Measurements from ENCODE around the gene RSPO1. TPM values are rescaled to one million over a fixed set of nuclear protein-coding genes. Genes with fewer than 3 reads are reported as not detected.

Gene RSPO1
- total RNA-seq, 2 experiments from 2014 or later: not detected

DNA sequence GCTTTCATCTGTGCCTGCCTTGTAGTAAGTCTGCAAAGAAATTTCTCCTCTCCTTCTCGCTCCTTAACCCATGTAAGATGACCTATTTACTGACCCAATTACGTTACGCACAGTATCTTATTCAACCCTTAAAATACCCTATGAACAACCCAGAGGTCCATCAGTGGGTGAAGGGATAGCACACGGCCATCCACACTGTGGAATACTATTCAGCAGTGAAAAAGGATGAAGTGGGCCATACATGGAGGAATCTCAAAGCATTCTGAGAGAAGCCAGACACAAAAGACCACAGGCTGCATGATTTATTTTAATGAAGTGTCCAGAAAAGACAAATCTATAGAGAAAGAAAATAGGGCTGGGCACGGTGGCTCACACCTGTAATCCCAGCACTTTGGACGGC lies 23.8 kb upstream of the RSPO1 start:
- CTCF ChIA-PET: no interaction called here
- POLR2A ChIA-PET: no interaction called here

DNA sequence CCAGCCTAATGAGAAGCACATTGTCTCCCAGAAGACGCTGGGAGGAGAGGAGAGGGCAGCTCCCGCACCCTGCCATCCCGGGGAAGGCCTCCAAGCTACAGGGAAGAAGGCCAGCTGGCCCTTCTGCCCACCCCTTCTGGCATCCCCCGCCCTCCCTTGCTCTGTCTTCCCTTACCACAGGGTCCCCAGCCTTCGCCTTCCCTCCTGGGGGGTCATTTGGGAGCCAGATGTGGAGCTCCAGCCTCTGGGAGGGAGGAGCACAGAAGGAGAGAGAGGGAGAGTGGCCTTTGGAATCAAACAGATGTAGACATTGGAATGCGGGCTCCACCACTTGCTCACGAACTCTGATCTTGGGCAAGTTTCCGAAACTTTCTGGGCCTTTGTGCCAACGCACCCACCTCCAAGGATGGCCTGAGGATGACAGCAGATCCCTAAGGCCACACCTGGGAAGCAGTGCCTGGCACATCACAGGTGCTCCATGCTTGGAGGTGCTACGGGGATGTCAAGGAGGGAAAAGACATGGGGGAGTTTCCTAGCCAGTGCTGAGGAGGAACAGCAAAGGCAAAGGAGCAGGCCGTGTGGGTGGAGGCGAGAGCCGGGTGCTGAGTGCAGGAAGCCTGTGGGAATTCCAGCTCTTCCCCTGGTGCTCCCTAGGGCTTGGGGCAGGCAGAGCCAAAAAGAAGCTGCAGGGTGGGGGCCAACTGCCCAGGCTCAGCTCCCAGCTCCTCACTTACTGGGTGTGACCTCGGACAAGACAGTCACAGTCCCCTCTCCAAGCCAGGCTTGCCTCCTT lies 23.1 kb upstream of the RSPO1 start:
- ChIA-PET CTCF (no interaction called here), POLR2A (no interaction called here)

DNA sequence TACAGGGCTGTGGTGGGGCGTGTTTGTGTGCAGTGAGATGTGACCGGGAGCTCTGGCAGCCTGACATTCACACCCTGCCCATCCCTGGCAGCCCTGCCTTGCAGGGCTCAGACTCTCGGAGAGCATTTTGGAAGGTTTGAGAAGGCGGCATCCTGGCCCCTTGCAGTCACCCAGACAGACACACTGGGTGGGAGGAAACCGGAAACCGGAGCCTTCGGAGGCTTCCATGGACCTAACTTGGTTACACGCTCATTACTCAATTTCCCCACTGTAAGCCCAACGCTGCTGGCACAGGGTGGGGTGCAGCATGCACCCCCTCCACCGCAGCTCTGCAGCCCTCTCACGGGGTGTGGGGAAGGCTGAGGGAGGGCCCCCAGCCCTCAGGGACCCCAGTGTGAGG lies 22.2 kb upstream of the RSPO1 start:
- POLR2A ChIA-PET: no interaction called here
- CTCF ChIA-PET: no interaction called here

DNA sequence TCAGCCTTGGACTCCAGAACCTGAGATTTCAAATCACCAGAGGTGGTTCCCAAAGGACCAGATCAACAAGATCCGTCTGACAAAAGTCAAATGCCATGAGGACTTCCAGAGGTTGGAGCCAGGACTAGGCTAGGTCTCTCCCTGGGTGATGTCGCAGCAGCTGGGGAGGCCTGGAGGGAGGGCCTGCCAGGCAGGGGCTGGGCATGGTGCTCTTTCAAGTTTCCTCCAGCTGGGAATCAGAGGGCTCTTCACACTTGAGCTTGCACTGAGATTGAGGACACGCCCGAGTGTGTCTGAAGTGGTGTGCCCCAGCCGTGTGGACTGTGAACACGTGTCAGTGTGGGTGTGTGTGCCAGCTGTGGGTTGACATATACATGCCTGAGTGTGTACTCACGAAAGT lies 21.3 kb upstream of the RSPO1 start:
- POLR2A ChIA-PET: no interaction called here
- CTCF ChIA-PET: no interaction called here

DNA sequence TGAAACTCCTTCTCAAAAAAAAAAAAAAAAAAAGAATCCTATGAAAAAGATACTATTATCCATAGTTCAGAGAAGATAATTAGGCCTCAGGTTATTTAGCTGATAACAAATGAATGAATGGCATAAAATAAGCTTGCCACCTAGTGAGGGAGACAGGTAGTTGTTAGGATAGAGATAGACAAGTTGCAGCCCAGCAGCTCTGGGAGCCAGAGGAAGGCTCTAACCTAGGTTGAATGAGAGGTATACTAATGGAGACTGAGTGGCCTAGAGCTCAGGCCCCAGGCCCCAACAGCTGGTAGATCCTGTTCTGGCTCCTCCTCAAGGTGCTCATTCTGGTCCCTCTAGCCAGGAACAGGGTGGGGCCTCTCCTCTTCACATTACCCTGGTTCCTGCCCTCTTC lies 20.6 kb upstream of the RSPO1 start:
- CTCF ChIA-PET: interaction anchor here (0.7 kb wide), 1 partner anchor 188 kb away, joined by 3 read pairs; no protein-coding TSS in a partner anchor

DNA sequence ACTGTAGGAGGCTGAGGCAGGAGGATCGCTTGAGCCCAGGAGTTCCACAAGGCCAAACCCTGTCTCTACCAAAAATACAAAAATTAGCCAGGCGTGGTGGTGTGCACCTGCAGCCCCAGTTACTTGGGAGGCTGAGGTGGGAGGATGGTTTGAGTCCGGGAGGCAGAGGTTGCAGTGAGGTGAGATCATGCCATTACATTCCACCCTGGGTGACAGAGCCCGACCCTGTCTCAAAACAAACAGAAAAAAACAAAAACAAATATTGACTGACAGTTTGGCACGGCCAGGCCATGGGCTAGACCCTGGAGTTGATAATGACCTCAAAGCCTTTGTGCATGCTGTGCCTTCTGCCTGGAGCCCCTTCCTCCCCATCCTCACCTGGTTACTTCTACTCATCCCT lies 19.2 kb upstream of the RSPO1 start:
- POLR2A ChIA-PET: interaction anchor here (0.7 kb wide), 1 partner anchor 29 kb away, joined by 3 read pairs; no protein-coding TSS in a partner anchor
- CTCF ChIA-PET: no interaction called here

More for the DNA sequence above, 20.6 kb upstream of the RSPO1 start:
- POLR2A ChIA-PET: no interaction called here

DNA sequence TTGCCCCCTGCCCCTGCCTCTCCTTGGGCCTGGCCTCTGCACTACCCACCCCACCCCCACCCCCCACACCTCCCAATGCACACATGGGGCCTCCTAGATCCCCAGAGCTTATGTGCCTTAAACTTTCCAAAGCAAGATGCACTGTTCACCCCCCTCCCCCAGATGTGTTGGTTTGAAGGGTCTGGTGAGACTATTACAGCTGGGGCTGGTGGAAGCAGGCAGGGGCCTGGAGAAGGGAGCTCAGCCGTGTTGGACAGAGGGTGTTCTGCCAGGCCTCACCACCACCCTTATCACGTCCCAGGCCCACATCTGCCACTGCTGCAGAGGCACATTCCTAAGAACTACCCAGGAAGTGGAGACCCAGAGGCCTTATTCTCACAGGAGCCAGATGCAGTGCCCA lies 18.3 kb upstream of the RSPO1 start:
- POLR2A ChIA-PET: no interaction called here
- CTCF ChIA-PET: no interaction called here

DNA sequence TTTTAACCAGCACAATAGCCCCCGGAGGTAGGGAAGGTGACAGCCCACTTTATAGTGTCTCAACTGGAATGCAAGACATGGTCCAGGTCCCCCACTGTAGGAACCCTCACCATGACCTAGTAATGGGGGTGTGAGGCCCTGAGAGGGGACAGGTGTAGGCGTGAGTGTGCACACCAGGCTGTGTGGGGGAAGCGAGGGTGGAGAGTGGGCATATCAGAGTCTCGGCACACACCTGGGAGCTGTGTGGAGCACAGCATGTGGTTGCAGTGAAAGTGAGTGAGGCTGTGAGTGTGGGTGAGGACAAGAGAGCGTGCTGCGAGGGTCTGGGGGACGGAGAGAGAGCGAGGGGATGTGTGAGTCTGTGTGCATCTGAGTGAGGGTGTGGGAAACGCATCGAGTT lies 17.1 kb upstream of the RSPO1 start:
- ChIA-PET POLR2A (no interaction called here), CTCF (no interaction called here)

DNA sequence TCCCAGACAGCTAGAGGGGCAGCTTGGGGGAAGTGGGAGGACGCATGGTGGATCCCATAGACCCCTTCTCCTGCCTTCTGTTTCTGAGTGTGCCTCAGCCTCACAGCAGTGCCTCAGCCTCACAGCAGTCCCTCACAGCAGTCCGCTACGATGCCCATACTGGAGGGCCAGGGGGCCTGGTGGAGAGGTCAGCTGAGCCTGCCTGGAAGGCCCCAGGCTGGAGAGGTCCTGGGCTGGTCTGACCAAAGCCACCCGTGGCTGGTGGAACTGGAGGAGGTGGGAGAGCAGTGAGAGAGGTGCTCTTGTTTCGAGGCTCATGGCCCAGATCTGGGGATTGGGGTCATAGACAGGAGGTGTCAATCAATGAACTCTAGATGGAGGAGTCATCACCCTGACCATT lies 16.0 kb upstream of the RSPO1 start:
- CTCF ChIA-PET: no interaction called here
- POLR2A ChIA-PET: no interaction called here

DNA sequence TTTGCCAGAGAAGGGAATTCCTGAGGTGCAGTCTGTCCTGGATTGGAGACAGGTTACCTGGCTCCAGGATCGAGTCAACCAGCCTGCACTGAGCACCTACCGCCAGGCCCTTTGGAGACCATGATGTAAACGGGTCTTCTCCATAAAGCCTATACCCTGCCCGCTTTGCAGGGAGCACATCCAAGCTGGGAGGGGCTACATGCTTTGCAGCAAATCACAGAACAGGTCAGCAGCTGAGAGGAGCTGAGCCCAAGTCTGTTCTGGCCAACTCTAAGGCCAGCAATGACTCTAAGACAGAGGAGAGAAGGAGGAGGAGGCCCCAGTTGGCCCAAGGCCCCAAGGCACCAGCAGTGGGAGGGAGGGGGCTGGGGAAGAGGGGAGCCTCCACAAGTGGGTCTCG lies 15.5 kb upstream of the RSPO1 start:
- POLR2A ChIA-PET: no interaction called here
- CTCF ChIA-PET: interaction anchor here (0.9 kb wide), 1 partner anchor 191 kb away, joined by 3 read pairs; no protein-coding TSS in a partner anchor

DNA sequence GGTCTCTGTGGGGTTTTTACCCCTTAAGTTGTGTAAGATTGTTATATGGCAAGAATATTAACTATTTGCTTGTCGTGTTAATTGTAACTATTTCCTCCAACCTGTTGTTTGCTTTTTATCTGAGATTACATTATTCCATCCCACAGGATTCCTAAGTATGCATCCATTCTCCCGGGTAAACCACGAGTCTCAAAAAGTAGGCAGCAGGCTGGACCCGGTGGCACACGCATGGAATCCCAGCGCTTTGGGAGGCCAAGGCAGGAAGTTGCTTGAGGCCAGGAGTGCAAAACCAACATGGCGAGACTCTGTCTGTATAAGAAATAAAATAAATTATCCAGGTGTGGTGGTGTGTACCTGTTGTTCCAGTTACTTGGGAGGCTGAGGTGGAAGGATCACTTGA lies 12.6 kb upstream of the RSPO1 start:
- ChIA-PET POLR2A (no interaction called here), CTCF (no interaction called here)

DNA sequence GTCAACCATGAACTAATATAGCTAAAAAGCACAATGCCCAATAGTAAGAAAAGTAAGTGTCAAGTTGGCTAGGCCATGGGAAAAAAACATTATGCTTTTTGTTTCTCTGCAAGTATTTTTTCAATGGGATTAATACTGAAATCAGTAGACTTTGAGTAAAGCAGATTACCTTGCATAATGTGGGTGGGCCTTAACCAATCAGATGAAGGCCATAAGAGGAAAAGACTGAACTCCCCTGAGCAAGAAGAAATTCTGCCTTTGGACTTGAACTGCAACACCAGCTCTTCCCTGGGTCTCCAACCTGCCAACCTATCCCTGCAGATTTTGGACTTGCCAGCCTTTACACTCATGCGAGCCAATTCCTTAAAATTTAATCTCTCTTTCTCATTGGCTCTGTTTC lies 6.4 kb upstream of the RSPO1 start:
- CTCF ChIA-PET: no interaction called here
- POLR2A ChIA-PET: no interaction called here

DNA sequence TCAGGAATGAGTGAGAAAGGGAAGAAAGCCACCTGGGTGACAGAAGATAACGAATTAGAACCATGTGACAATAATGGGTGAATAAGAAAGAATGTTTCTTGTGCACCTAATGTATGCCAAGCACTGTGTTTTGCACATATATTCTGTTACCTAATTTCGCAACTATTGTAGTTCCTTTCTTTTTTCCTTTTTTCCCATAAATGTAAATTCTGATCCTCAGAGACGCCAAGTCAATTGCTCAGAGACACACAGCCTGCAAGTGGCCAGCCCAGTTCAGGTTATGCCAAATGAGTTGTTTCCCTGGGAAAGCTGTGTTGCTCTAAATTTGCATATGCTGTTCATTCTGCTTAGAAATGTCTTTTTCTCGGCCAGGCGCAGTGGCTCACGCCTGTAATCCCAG lies 1.7 kb upstream of the RSPO1 start:
- CTCF ChIA-PET: no interaction called here
- POLR2A ChIA-PET: no interaction called here

DNA sequence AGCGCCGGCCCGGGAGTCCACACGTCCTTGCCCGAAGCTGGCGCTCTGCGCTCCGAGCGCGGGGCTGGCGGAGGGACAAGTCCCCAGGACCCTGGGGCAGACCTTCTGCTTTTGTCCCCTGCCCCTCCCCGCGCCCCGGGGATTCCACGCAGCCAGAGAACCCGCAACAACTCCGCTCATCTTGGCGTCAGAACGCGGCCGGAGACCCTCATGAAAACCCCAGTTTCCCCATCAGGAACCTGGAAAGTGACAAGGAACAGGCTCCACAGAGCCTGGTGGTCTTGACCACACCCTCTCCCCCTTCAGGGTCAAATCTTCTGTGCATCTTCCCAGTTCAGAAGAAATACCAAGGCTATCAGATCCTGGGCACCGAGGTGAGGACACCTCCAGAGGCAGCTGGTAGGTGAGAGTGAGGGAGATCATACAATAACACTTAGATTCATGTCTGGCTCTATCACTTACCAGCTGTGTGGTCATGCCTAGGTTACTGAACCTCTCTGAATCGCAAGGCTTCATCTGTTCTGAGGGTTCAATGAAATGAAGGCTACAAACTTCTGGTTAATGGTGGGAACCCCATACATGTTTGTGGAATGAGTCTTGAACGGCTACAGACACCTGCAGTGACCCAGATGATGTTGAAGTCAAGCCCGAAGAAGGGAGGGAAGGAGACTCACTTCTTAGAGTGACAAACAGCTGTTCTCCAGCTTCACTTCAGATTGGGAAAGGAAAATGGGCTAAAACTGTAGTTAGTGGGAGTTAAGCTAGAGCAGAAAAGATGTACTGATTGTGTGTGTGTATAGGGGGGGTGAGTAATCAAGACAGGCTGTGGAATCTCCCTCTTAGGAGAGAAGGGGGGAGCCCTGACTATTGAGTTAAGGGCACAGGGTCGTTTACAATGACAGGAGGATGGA lies 555 bp upstream of the RSPO1 start:
- CTCF ChIA-PET: interaction anchor here (0.9 kb wide), 1 partner anchor 32 kb away, joined by 3 read pairs; no protein-coding TSS in a partner anchor
- POLR2A ChIA-PET: no interaction called here

DNA sequence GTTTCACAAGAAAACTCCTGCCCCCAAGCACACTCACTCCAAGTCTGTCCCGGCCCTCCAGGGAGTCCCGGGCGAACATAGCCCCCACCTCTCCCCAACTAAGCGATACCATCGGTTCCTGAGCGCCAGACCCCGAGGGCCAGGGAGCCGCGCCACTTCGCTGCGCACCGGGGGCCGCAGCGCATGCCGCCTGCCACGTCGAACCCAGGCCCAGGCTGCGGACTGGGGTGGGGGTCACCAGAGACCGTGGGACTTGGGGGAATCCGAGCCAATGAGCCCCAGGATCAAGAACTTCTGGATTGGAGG lies 801 bp downstream of the RSPO1 start:
- CTCF ChIA-PET: interaction anchor here (0.6 kb wide), 1 partner anchor 52 kb away, joined by 3 read pairs; no protein-coding TSS in a partner anchor

DNA sequence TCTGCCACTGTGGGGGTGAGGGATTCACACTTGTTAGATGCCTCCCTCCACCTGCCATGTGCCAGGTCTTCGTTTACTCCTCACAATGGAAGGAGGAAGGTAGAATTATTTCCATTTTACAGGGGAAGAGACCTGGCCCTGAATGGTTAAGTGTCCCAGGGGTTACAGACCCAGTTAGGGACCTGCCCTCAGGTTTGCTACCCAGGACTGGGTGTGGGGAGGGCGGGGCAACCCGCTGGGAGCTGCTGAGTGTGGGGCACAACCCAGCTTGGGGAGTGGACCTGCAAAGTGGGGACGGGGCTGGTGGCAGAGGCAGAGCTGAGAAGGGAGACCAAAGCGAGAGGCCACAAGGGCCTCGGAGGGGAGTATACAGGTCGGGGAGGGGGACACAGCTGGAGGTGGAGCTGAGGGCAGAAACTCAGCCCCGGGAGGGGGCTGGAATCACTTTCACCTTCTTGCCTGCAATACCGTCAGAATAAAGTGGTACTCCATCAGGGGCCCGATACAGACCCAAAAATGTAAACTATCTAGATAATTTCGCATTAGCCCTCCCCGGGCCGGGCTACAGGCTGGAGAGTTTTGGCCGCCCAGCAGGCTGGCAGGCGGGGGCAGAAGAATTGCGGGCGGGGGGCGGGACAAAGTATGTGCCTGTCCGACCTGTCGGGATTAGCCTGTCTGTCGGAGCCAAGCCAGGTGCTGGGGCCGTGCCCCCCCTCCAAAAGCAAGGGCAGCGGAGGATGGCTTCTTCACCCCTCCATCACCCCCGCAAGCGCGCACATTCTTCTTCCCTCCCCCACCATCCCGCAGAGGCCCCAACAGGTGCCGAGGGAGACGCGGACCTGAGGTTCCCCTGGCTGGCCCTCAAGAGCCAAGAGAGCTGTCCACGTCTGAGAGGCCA lies 1.4 kb downstream of the RSPO1 start:
- POLR2A ChIA-PET: no interaction called here

More for the DNA sequence above, 801 bp downstream of the RSPO1 start:
- POLR2A ChIA-PET: no interaction called here

DNA sequence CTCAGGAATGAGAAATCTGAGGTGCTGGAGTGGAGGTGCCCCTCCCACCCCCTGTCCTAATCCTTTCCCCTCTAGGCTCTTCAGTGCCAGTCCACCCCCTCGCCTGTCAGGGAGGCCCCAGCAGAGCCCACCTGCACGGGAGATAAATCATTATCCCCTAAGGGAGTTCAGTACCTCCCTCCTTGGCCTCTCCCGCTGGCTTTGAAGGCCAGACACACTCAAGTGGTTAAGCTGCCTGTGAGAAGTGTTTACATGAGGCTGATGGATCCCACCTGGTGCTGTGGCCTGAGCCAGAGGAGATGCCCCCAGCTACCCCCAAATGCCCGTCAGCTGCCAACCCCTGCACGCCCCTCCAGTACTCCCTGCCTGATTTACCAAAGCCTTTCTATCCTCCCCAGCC lies 3.7 kb downstream of the RSPO1 start:
- POLR2A ChIA-PET: no interaction called here
- CTCF ChIA-PET: no interaction called here

More for the DNA sequence above, 1.4 kb downstream of the RSPO1 start:
- CTCF ChIA-PET: interaction anchor here (0.6 kb wide), 1 partner anchor 52 kb away, joined by 3 read pairs; no protein-coding TSS in a partner anchor

DNA sequence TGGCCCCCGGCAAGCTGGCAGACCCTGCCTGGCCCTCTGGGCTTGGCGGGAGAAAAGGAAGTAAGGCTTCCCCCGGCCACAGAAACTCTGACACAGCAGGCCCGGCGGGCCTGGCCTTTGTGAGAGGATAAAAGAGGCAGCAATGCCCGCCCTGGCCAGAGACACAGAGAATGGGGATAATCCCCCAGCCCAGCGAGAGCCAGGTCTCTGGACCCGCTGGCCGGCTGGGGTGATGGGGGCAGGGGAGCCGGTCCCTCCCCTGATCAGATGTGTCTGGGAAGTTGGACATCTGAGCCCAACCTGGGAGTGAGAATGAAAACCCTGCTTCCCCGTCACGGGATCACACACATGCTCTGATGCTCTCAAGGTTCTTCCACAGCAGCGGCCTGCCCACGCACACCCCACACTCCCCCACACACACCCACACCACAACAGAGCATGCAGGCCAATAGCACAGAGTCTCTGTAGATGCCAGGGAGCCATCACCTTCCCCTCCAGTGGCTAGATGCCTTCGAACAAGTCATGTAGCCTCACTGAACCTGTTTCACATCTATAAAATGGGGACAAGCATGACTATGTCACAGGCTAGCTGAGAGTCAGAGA lies 4.2 kb downstream of the RSPO1 start:
- ChIA-PET CTCF (no interaction called here), POLR2A (no interaction called here)

DNA sequence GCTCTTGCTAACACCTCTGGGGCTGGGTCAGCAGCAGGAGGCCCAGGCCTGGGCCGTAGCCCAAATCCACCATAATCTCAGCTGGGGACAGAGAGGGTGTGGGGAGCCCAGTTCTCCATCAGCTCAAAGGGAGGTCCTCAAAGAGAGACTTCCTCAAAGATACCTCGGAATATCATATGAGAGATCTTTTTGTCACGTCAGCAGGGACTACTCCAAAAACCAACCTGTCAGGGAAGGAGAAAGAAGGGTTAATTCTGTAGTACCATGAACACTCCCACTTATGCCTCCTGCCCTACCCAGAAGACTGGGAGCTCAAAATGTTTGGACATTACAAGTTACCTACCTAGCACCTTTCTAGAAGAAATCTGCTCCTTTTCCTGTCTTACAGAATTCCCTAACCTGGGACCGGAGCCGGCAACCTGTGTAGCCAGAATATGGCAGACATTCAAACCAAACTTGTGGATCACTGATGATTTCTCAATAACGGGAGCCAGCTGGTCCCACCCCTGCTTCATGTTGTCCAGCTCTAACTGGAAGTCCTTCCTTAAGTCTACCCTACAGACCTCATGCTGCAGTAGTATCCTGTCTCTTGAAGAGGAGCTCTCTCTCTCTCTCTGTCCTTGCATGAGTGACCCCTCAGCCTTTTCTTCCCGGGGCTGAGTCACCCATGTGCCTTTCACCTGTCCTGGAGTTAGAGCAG lies 4.8 kb downstream of the RSPO1 start:
- CTCF ChIA-PET: no interaction called here
- POLR2A ChIA-PET: no interaction called here
